Posterior vena cava (tissue), 2 donors: ENCODE data around the gene PROP1. TPM values are rescaled to one million over a fixed set of nuclear protein-coding genes. Genes with fewer than 3 reads are reported as not detected.
"Not testable (repeated sequence)": the region's sequence is repeated elsewhere in the genome, so short reads cannot be mapped to it uniquely, and the experiment has no call there.

ENCODE experiments used
- DNase-seq: peaks from one replicate; pipeline ENCODE4 v3.0.0-alpha.2; 2020; ENCODE audit warnings: low spot score
- intact Hi-C, 2 donors: fragments of 100-400 bp; cut with DNase I; formaldehyde crosslinking; loops; one replicate each; pipeline versions ENCODE4 v1.14.1 to v1.14.2; 2022 to 2023
- total RNA-seq, 2 donors: library from RNA; stranded (reverse); fragmentation: NEBNext Ultra II Directional; extraction: Animal tissue kit (Norgen Biotek cat#: 25700); gene quantifications; one replicate each; pipeline ENCODE4 v1.2.1, GENCODE V29; 2021
- donor health status: DM: yes; HTN: yes; CAD: no.
- donor health status: DM: yes; HTN: yes; CAD: no.

The PROP1 gene
- total RNA-seq, 2 donors from 2014 or later: not detected

DNA sequence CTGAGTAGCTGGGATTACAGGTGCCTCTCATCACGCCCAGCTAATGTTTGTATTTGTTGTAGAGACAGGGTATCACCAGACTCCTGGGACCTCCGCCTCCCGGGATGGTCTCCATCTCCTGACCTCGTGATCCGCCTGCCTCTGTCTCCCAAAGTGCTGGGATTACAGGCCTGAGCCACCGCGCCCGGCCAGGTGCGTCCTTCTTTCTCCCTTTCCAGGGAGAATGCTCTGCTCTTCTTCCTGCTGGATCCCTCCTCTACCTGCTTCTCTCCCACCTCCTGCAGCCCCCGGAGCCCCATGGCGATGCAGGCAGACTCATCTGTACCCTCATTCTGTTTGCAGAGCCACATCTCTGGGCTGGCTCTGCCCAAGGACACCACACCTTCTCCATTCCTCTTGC is 42.9 kb downstream of the PROP1 start:
- intact Hi-C loops, DNase-seq: not testable (repeated sequence)

DNA sequence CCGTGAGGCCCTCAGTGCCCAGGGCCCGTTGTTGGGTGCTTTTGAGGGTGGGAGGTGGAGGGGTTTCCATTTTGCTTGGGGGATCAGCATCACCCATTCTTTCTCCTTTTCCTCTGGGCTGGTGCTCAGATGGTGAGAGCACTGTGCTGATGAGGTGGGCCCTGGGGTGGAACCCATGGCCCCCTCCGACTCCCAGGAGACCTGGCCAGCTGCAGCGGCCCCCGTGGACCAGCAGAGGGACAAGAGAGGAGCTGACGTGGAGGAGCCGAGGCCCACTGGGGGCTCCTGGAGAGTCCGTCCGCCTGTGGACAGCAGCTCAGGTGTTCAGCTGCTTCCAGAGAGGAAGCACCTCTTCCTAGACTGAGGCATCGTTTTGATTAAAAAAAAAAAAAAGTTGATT is 46.4 kb downstream of the PROP1 start:
- intact Hi-C loops, DNase-seq: not testable (repeated sequence)

- intact Hi-C loops, DNase-seq: not testable (repeated sequence)
Observed at GRCh38 chr5:177949065-177949464, 47.0 kb downstream of the PROP1 start.

- intact Hi-C loops, DNase-seq: not testable (repeated sequence)
Observed at GRCh38 chr5:177947912-177948311, 48.1 kb downstream of the PROP1 start.

DNA sequence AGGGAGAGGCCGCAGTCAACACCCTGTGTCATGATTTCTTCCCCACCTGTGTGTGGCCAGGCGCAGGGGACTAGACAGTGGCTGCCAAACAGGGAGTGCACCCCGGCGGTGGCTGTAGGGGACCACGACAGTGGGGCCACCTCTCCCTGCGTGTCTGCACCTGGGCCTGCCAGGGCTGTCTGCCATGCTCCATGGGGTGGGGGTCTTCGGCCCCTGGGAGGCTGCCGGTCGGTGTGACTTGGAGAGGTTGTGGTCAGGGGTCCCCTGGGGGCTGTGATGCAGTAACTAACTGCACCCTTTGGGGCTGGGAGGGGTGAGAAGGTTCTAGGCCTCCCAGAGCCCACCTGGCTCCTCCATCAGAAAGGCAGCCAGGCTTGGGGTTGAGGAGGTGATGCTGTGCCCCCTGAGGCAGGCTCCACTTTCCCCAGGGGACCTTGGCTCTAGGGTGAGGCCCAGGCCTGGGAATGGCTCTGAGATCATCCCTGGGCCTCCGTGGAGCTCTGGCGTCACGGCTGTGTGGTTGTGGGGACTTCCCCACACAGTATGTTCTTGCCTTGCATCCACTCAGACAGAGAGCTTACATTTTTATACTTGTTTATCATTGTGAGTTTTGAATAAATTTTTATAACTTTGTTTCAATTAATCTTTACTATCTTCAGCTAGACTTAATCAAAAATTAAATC is 50.3 kb downstream of the PROP1 start:
- DNase-seq, intact Hi-C loops: not testable (repeated sequence)

GRCh38 chr5:177945145-177945544 is 50.9 kb downstream of the PROP1 start:
- intact Hi-C loops, DNase-seq: not testable (repeated sequence)

DNA sequence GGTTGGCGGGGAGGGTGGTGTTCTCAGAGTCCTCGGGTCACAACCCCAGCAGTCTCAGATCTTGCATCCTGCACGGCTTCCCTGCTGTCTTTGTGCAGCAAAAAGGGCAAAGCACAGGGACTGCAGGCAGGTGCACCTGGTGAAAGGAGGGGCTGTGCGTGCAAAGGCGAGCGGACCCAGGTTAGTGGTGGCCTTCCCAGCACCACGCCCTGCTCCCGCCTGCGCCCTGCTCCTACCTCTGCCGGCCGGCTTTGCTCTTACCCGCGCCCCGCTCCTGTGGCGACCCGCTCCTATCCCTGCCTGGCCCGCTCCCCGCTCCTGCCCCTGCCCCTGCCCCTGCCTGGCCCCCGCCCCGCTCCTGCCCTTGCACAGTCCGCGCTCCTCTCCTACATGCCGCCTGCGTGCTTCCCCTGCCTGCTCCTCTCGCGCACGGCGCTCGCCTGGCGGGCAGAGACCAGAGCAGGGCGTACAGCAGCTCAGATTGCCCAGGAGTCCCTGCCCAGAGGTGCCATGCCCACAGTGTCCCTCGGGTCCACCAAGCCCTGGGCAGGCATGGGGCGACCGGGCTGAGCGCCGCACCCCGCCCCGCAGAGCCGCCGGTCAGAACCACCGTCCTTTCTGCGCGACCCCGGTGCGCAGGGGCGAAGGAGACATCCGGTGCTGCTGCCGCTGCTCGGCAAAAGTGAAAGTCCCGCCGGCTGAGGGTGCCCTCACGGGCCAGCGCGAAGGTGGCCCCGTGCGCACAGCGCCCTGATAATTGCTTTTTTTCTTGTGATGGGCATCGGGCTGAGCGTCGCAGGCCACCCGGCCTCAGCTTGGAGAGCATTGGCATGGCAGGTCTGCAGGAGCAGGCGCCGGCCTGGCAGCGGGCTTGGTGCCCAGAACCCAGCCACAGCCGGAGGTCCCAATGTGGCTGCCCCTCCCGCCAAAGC is 52.0 kb downstream of the PROP1 start:
- intact Hi-C loops, DNase-seq: not testable (repeated sequence)

- DNase-seq, intact Hi-C loops: not testable (repeated sequence)
Observed at GRCh38 chr5:177942896-177943295, 53.1 kb downstream of the PROP1 start.

Other genes starting within 250 kb of the PROP1 start
- gene FAM153A, start 213.3 kb downstream of the PROP1 start, total RNA-seq: 1 to 10 TPM in 1 of 2 donors, under 1 TPM in 1; 0.05 to 3.4 TPM
- 1 to 10 TPM; 1.7 to 1.8 TPM for gene N4BP3, start 117.3 kb upstream of the PROP1 start, total RNA-seq
- 10 to 100 TPM; 29.2 to 29.9 TPM for gene RMND5B, start 134.8 kb upstream of the PROP1 start, total RNA-seq
- 10 to 100 TPM; 73.9 to 87.3 TPM for gene NHP2, start 157.6 kb upstream of the PROP1 start, total RNA-seq
- not detected for gene GMCL2, start 191.1 kb upstream of the PROP1 start, total RNA-seq
- gene HNRNPAB, start 208.3 kb upstream of the PROP1 start, total RNA-seq: 100 to 1,000 TPM in 1 of 2 donors, 10 to 100 TPM in 1; 97.0 to 133 TPM
- gene PHYKPL, start 236.6 kb upstream of the PROP1 start, total RNA-seq: 10 to 100 TPM; 54.0 to 68.6 TPM